PFSK-1 (cell line): Measurements from ENCODE around the gene FKBP2.

ENCODE experiments used
- FOXP2 ChIP-seq: optimal IDR thresholded peaks from 2 replicates; pipeline ENCODE3; 2011; ENCODE audit warnings: borderline replicate concordance, control low read depth, inconsistent platforms; ENCODE audit not compliant: insufficient read depth; ENCODE audit errors: extremely low read length, extremely low read depth
- POLR2AphosphoS5 ChIP-seq: IDR thresholded peaks from 2 replicates; pipeline ENCODE4 v1.6.1; 2012; ENCODE audit warnings: low read depth, mild to moderate bottlenecking, control low read depth, low read length, moderate library complexity
- SIN3A ChIP-seq: IDR thresholded peaks from 2 replicates; pipeline ENCODE4 v1.6.1; 2012; ENCODE audit warnings: mild to moderate bottlenecking, low read length, moderate library complexity, borderline replicate concordance; ENCODE audit not compliant: insufficient read depth
- TAF1 ChIP-seq: IDR thresholded peaks from 2 replicates; pipeline ENCODE4 v1.6.1; 2012; ENCODE audit warnings: low read length, control low read depth, borderline replicate concordance; ENCODE audit not compliant: insufficient read depth
- TF ChIP-seq, protein P1 (sequence below), 2 experiments: IDR thresholded peaks; 2 replicates each; pipeline versions ENCODE4 v1.6.1 to v1.8.0; 2011 to 2012; ENCODE audit warnings: low read depth in 2 of 2, low read length in 2 of 2, control low read depth in 1 of 2, inconsistent platforms in 1 of 2, mild to moderate bottlenecking in 1 of 2, moderate library complexity in 1 of 2; ENCODE audit not compliant: insufficient read depth in 1 of 2

Gene FKBP2

DNA sequence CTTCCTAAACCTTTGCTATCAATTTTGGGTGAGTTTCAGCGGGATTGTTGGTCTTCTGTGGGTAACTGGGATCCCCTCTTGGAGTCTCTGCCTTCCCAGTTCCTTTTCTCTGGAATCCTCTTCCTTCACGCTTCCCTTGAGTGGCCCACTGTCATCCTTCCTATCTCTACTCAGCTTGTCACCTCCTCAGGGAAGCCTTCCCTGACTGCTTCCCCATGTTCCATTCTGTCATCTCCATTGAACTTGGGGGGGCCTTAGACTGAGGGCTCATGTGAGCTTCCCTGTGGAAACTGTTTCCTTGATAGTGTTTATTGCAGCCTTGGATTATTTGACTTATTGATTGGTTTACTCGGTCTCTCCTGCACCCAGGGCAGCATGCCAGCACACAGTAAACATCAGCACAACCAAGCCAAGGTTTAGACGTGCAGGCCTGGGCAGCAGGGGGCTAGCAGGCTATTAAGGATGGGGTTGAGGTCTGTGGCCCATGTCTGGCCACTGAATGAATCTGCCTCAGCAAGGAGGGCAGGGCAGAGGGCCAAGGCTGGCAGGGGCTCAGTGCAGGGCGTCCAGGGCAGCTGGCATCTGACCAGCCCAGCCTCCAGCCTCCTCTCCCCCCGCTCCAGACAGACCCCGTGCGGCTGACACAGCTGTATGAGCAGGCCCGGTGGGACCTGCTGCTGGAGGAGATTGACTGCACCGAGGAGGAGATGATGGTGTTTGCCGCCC is 22.1 kb upstream of the FKBP2 start:
- TF ChIP-seq, protein P1, sequence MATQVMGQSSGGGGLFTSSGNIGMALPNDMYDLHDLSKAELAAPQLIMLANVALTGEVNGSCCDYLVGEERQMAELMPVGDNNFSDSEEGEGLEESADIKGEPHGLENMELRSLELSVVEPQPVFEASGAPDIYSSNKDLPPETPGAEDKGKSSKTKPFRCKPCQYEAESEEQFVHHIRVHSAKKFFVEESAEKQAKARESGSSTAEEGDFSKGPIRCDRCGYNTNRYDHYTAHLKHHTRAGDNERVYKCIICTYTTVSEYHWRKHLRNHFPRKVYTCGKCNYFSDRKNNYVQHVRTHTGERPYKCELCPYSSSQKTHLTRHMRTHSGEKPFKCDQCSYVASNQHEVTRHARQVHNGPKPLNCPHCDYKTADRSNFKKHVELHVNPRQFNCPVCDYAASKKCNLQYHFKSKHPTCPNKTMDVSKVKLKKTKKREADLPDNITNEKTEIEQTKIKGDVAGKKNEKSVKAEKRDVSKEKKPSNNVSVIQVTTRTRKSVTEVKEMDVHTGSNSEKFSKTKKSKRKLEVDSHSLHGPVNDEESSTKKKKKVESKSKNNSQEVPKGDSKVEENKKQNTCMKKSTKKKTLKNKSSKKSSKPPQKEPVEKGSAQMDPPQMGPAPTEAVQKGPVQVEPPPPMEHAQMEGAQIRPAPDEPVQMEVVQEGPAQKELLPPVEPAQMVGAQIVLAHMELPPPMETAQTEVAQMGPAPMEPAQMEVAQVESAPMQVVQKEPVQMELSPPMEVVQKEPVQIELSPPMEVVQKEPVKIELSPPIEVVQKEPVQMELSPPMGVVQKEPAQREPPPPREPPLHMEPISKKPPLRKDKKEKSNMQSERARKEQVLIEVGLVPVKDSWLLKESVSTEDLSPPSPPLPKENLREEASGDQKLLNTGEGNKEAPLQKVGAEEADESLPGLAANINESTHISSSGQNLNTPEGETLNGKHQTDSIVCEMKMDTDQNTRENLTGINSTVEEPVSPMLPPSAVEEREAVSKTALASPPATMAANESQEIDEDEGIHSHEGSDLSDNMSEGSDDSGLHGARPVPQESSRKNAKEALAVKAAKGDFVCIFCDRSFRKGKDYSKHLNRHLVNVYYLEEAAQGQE (IDR thresholded peaks at IDR 0.05; ENCODE audit: insufficient read depth in 1 of 2, low read depth in 2 of 2, low read length in 2 of 2), result no peak
- no peak for TF ChIP-seq SIN3A
- TF ChIP-seq FOXP2, result no peak
- TF ChIP-seq TAF1, result no peak
- TF ChIP-seq POLR2AphosphoS5, result no peak

DNA sequence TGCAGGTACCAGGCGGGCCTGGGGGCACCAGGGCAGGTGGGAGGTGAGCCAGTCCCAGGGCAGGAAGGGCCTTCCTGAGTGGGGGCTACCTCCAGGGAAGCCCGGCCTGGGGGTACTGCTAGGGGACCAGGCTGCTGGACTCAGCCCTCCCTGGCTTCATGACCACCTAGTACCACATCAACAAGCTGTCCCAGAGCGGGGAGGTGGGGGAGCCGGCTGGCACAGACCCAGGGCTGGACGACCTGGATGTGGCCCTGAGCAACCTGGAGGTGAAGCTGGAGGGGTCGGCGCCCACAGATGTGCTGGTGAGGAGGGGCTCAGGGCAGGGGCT is 21.6 kb upstream of the FKBP2 start:
- TF ChIP-seq TAF1 (no peak), FOXP2 (no peak), SIN3A (no peak), POLR2AphosphoS5 (no peak)
- TF ChIP-seq, protein P1 (IDR thresholded peaks at IDR 0.05; ENCODE audit: insufficient read depth in 1 of 2, low read depth in 2 of 2, low read length in 2 of 2), result no peak

- TF ChIP-seq SIN3A (no peak), POLR2AphosphoS5 (no peak), FOXP2 (no peak), TAF1 (no peak)
- TF ChIP-seq, protein P1 (IDR thresholded peaks at IDR 0.05; ENCODE audit: insufficient read depth in 1 of 2, low read depth in 2 of 2, low read length in 2 of 2), result no peak
Observed at GRCh38 chr11:64219755-64220154, 21.1 kb upstream of the FKBP2 start.

DNA sequence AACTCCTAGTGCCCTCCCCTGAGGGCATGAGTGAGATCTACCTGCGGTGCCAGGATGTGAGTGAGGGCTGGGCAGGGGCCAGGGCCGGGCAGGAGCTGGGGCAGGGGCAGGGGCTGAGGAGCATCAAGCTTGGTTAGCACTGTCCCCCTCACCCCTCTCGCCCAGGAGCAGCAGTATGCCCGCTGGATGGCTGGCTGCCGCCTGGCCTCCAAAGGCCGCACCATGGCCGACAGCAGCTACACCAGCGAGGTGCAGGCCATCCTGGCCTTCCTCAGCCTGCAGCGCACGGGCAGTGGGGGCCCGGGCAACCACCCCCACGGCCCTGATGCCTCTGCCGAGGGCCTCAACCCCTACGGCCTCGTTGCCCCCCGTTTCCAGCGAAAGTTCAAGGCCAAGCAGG is 20.6 kb upstream of the FKBP2 start:
- TF ChIP-seq TAF1 (no peak), FOXP2 (no peak), SIN3A (no peak), POLR2AphosphoS5 (no peak)
- TF ChIP-seq, protein P1 (IDR thresholded peaks at IDR 0.05; ENCODE audit: insufficient read depth in 1 of 2, low read depth in 2 of 2, low read length in 2 of 2), result no peak

DNA sequence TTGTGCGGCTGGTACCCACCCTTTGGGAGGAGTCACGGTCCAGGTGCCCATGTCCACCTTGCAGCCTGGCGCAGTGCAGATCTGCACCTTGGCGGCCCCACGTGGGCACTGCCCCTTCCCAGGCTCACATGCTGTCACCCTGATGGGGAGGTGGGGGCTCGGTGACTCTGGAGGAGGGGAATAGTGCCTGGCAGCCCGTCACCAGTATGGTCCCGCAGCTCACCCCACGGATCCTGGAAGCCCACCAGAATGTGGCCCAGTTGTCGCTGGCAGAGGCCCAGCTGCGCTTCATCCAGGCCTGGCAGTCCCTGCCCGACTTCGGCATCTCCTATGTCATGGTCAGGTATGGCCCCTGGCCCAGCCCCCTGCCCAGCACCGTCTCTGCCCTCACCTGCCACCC is 20.1 kb upstream of the FKBP2 start:
- TF ChIP-seq, protein P1 (IDR thresholded peaks at IDR 0.05; ENCODE audit: insufficient read depth in 1 of 2, low read depth in 2 of 2, low read length in 2 of 2), result no peak
- TF ChIP-seq POLR2AphosphoS5, result no peak
- no peak for TF ChIP-seq SIN3A
- TF ChIP-seq FOXP2, result no peak
- no peak for TF ChIP-seq TAF1
